Heart left ventricle (tissue), 16 donors: ENCODE measurements around the gene DDIT4. TPM values are rescaled to one million over a fixed set of nuclear protein-coding genes. Genes with fewer than 3 reads are reported as not detected.
A peak's percentile ranks its signal among the peaks of the same experiment; 100 is the strongest.

Experiments
- ATAC-seq, 4 donors: fragments of 200-7000 bp; cut with Tn5 transposase; one replicate each; pipeline ENCODE4 v1.9.1; 2020 to 2022; ENCODE audit warnings: moderate library complexity in 4 of 4, mild to moderate bottlenecking in 3 of 4, moderate number of reproducible peaks in 1 of 4
- DNase-seq, 5 donors: peaks; one replicate each; pipeline ENCODE4 v3.0.0-alpha.2; 2020
- H3K27ac ChIP-seq, 12 donors: fragments of 200-600 bp; sonication (generic) in 4 of 12; one replicate each; pipeline versions ENCODE4 v1.5.0 to v1.8.0; 2016 to 2022; ENCODE audit warnings: mild to moderate bottlenecking in 2 of 12
- H3K27me3 ChIP-seq, 9 donors: fragments of 200-600 bp; sonication (generic) in 2 of 9; one replicate each; pipeline versions ENCODE4 v1.5.1 to v1.8.0; 2016 to 2022; ENCODE audit warnings: mild to moderate bottlenecking in 3 of 9
- H3K36me3 ChIP-seq, 9 donors: fragments of 200-600 bp; sonication (generic) in 2 of 9; one replicate each; pipeline versions ENCODE4 v1.5.0 to v1.8.0; 2018 to 2022; ENCODE audit warnings: mild to moderate bottlenecking in 2 of 9
- H3K4me1 ChIP-seq, 12 donors: fragments of 200-600 bp; sonication (generic) in 4 of 12; one replicate each; pipeline versions ENCODE4 v1.5.0 to v1.8.0; 2016 to 2022; ENCODE audit warnings: mild to moderate bottlenecking in 3 of 12
- H3K4me3 ChIP-seq, 12 donors: fragments of 200-600 bp; sonication (generic) in 4 of 12; one replicate each; pipeline versions ENCODE4 v1.5.0 to v1.8.0; 2017 to 2022; ENCODE audit warnings: mild to moderate bottlenecking in 9 of 12, moderate library complexity in 4 of 12
- H3K9me3 ChIP-seq, 12 donors: fragments of 200-600 bp; sonication (generic) in 4 of 12; one replicate each; pipeline versions ENCODE4 v1.5.0 to v1.8.0; 2016 to 2022; ENCODE audit warnings: mild to moderate bottlenecking in 1 of 12
- CTCF ChIP-seq, 12 donors: fragments of 200-600 bp; sonication (generic) in 4 of 12; IDR thresholded peaks; one replicate each; pipeline versions ENCODE4 v1.5.0 to v1.8.0; 2018 to 2022; ENCODE audit warnings: antibody characterized with exemption in 12 of 12, mild to moderate bottlenecking in 5 of 12
- POLR2A ChIP-seq, 2 donors: fragments of 450-650 bp; IDR thresholded peaks; one replicate each; pipeline ENCODE4 v1.6.1; 2017; ENCODE audit warnings: antibody characterized with exemption in 2 of 2, mild to moderate bottlenecking in 2 of 2, moderate library complexity in 2 of 2
- WGBS, 4 donors: extraction: QIAGEN DNeasy Blood & Tissue Kit in 2 of 4; methylation state at CpG; one replicate each; pipeline versions ENCODE4 v1.1.5 to v1.1.7; 2013 to 2018; 5-methylcytosine and 5-hydroxymethylcytosine counted together
- intact Hi-C, 10 donors: fragments of 100-400 bp; cut with DNase I; formaldehyde crosslinking; loops; one replicate each; pipeline versions ENCODE4 v1.11.1 to v1.14.2; 2022
- polyA plus RNA-seq, 2 donors: library from polyadenylated mRNA; stranded (reverse); fragments of 200-250 nt; gene quantifications; one replicate each; pipeline ENCODE4 v1.2.3, GENCODE V29; 2013
- total RNA-seq, 9 donors: library from RNA; depleted of rRNA in 2 of 9; stranded (reverse); fragments of >200 nt in 2 of 9; fragmentation: NEBNext Ultra II Directional in 3 of 9; extraction: Animal tissue kit (Norgen Biotek cat#: 25700) in 3 of 9; gene quantifications; one replicate each; pipeline versions ENCODE4 v1.1.0 to v1.2.4, GENCODE V29; 2016 to 2023
- donor health status: ischemic (EF 13 %, LVEDD 7.1; RV severe dilation, severe dysfunction).
- donor health status: healthy with polysubstance abuse.
- donor health status: DM: no; HTN: yes; CAD: no.
- donor health status: DM: no; HTN: no; CAD: no.
- donor health status: ischemic (EF 25% LVEDD 6.9; RV normal size, moderate dysfunction).
- donor health status: ischemic (EF 25% LVEDD 5.7; RV mildly dilated, moderate dysfunction).
- donor health status: healthy.
- donor health status: DM: yes; HTN: yes; CAD: no.
- donor health status: ischemic (EF 35%, LVEDD 5.7; RV mildly dilated, moderate dysfunction).
- donor health status: nonischemic (EF 11% LVEDD 7.7; RV severe dilation, severe dysfunction).
- donor health status: DM: yes; HTN: yes; CAD: no.
- donor health status: PGD.
- donor health status: ischemic (EF 29% LVEDD 5.4; RV normal size, mild dysfunction).
- donor health status: nonischemic (EF 23%, LVEDD 6.1; RV moderate dilation, normal function).

DDIT4 gene
- total and polyA plus RNA-seq, 11 donors = 14.6 to 112 (median 47.6) TPM

DNA sequence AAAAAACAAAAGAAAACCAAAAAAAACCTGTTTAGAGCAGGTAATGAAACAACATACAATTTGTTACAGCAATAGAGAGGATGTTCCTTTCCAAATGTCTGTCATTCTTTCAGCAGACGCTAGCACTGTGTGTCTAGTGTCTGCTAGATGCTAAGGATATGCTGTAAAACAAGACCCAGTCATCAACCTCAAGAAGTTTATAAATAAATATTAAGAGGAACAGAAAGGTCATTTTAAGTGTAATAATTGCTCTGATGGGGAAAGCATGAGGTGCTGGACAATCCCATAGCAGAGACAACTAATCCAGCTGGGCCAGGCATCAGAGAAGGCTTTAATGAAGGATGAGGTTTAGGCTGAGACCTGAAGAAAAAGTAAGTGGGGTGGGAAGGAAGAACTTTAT, 34.3 kb upstream of the DDIT4 start:
- Histone ChIP-seq H3K4me1 (peaks cover 5 to 46% (median 28%) of the 10 kb centered on the region in 12 donors), H3K9me3 (no peaks in the 10 kb centered on the region), H3K36me3 (peaks cover 0 to 30% (median 20%) of the 10 kb centered on the region in 9 donors), H3K4me3 (no peak overlapping the region), H3K27me3 (no peaks in the 10 kb centered on the region), H3K27ac (no peak overlapping the region)
- TF ChIP-seq CTCF (IDR thresholded peaks at IDR 0.05) (no peak), POLR2A (IDR thresholded peaks at IDR 0.05) (no peak)
- WGBS, 4 donors = 38 to 73% (median 57%) methylated on average over 1 of the region's 1 CpG
- ATAC-seq = no peak
- intact Hi-C loops = loop anchor here in 1 of 10 donors (10.0 kb wide), 1 partner anchor 85 kb away; no protein-coding TSS in a partner anchor
- no peak for DNase-seq

GRCh38 chr10:72240371-72240770, 33.4 kb upstream of the DDIT4 start:
- DNase-seq (no peak), ATAC-seq (no peak)
- H3K4me1 ChIP-seq = peaks cover 10 to 55% (median 37%) of the 10 kb centered on the region in 12 donors
- H3K36me3 ChIP-seq = peaks cover 0 to 21% (median 11%) of the 10 kb centered on the region in 9 donors
- no peak overlapping the region for H3K27ac ChIP-seq
- H3K4me3 ChIP-seq = no peak overlapping the region
- H3K9me3 ChIP-seq = no peaks in the 10 kb centered on the region
- H3K27me3 ChIP-seq = no peaks in the 10 kb centered on the region
- 83 to 99% (median 92%) methylated on average over 6 to 7 of the region's 7 CpGs for WGBS, 4 donors
- intact Hi-C loops = loop anchor here in 3 of 10 donors (10.0 kb wide), 2 partner anchors 94 to 476 kb away; no protein-coding TSS in a partner anchor
- TF ChIP-seq POLR2A (IDR thresholded peaks at IDR 0.05) (no peak), CTCF (IDR thresholded peaks at IDR 0.05) (no peak)

DNA sequence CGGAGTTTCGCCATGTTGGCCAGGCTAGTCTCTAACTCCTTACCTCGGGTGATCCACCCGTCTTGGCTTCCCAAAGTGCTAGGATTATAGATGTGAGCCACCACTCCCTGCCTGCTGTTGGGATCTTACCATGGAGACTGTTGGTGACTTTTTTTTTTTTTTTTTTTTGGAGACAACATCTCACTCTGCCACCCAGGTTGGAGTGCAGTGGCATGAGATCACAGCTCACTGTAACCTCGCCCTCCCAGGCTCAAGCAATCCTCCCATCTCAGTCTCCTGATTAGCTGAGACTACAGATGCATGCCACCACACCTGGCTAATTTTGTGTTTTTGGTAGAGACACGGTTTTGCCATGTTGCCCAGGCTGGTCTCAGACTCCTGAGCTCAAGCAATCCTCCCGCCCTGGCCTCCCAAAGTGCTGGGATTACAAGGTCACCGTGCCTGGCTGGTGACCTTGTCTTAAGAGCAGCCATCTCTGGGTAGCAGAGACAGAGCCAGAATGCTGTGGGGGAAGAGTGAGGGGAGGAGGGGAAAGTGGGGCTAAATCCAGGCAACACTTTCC, 32.0 kb upstream of the DDIT4 start:
- TF ChIP-seq POLR2A (IDR thresholded peaks at IDR 0.05) (no peak), CTCF (IDR thresholded peaks at IDR 0.05) (no peak)
- intact Hi-C loops = loop anchor here in 3 of 10 donors (10.0 kb wide), 2 partner anchors 93 to 477 kb away; no protein-coding TSS in a partner anchor
- Histone ChIP-seq H3K36me3 (peaks cover 0 to 7% (median 0%) of the 10 kb centered on the region in 9 donors), H3K9me3 (no peaks in the 10 kb centered on the region), H3K27ac (peak overlapping the region; percentile 41 to 94 (median 82)), H3K4me3 (no peak overlapping the region), H3K27me3 (no peaks in the 10 kb centered on the region), H3K4me1 (peaks cover 13 to 63% (median 49%) of the 10 kb centered on the region in 12 donors)
- ATAC-seq (no peak), DNase-seq (no peak)
- 91 to 95% (median 94%) methylated on average over 8 of the region's 8 CpGs for WGBS, 4 donors

GRCh38 chr10:72242675-72243074, 31.0 kb upstream of the DDIT4 start:
- intact Hi-C loops = loop anchor here in 3 of 10 donors (10.0 kb wide), 2 partner anchors 92 to 478 kb away; no protein-coding TSS in a partner anchor
- H3K27ac ChIP-seq = peak overlapping the region; percentile 41 to 94 (median 82)
- no peak for TF ChIP-seq CTCF (IDR thresholded peaks at IDR 0.05)
- TF ChIP-seq POLR2A (IDR thresholded peaks at IDR 0.05) = no peak
- H3K4me1 ChIP-seq = peaks cover 16 to 72% (median 58%) of the 10 kb centered on the region in 12 donors
- H3K4me3 ChIP-seq = no peak overlapping the region
- H3K9me3 ChIP-seq = no peaks in the 10 kb centered on the region
- DNase-seq (peak; percentile 69 to 84 (median 72)), ATAC-seq (peak; percentile 73 to 81 (median 76))
- 12 to 28% (median 17%) methylated on average over 4 of the region's 4 CpGs for WGBS, 4 donors
- no peaks in the 10 kb centered on the region for H3K36me3 ChIP-seq
- no peaks in the 10 kb centered on the region for H3K27me3 ChIP-seq
